ENCODE data around the gene MME. TPM values are rescaled to one million over a fixed set of nuclear protein-coding genes. Genes with fewer than 3 reads are reported as not detected.
"Not testable (repeated sequence)": the region's sequence is repeated elsewhere in the genome, so short reads cannot be mapped to it uniquely, and the experiment has no call there.

MME gene
- polyA plus RNA-seq, 3 donors = 446 to 541 (median 491) TPM

GRCh38 chr3:155083313-155083905 is 3.3 kb downstream of the MME start:
- no peak for DNase-seq (ENCODE audit: low read depth in 3 of 3, low spot score in 2 of 3)

- DNase-seq (ENCODE audit: low read depth in 3 of 3, low spot score in 2 of 3) = no peak
Measured at GRCh38 chr3:155084567-155084966, 4.4 kb downstream of the MME start.

GRCh38 chr3:155086051-155086450 is 5.9 kb downstream of the MME start:
- DNase-seq (ENCODE audit: low read depth in 3 of 3, low spot score in 2 of 3) = no peak

GRCh38 chr3:155088706-155089345 is 8.7 kb downstream of the MME start:
- no peak for DNase-seq (ENCODE audit: low read depth in 3 of 3, low spot score in 2 of 3)

- no peak for DNase-seq (ENCODE audit: low read depth in 3 of 3, low spot score in 2 of 3)
Measured at GRCh38 chr3:155089495-155089894, 9.4 kb downstream of the MME start.

GRCh38 chr3:155093261-155093660 is 13.1 kb downstream of the MME start:
- DNase-seq (ENCODE audit: low read depth in 3 of 3, low spot score in 2 of 3) = no peak

GRCh38 chr3:155096303-155097008 is 16.3 kb downstream of the MME start:
- DNase-seq (ENCODE audit: low read depth in 3 of 3, low spot score in 2 of 3) = no peak

- no peak for DNase-seq (ENCODE audit: low read depth in 3 of 3, low spot score in 2 of 3)
Measured at GRCh38 chr3:155097009-155097349, 16.9 kb downstream of the MME start.

GRCh38 chr3:155101398-155101797 is 21.3 kb downstream of the MME start:
- no peak for DNase-seq (ENCODE audit: low read depth in 3 of 3, low spot score in 2 of 3)

- DNase-seq (ENCODE audit: low read depth in 3 of 3, low spot score in 2 of 3) = no peak
Measured at GRCh38 chr3:155102329-155102728, 22.2 kb downstream of the MME start.

- DNase-seq (ENCODE audit: low read depth in 3 of 3, low spot score in 2 of 3) = no peak
Measured at GRCh38 chr3:155103686-155104085, 23.6 kb downstream of the MME start.

GRCh38 chr3:155106119-155106518 is 26.0 kb downstream of the MME start:
- DNase-seq (ENCODE audit: low read depth in 3 of 3, low spot score in 2 of 3) = no peak

GRCh38 chr3:155110022-155110421 is 29.9 kb downstream of the MME start:
- no peak for DNase-seq (ENCODE audit: low read depth in 3 of 3, low spot score in 2 of 3)

GRCh38 chr3:155110996-155111901 is 31.1 kb downstream of the MME start:
- DNase-seq (ENCODE audit: low read depth in 3 of 3, low spot score in 2 of 3) = no peak

- no peak for DNase-seq (ENCODE audit: low read depth in 3 of 3, low spot score in 2 of 3)
Measured at GRCh38 chr3:155111971-155112370, 31.9 kb downstream of the MME start.

- no peak for DNase-seq (ENCODE audit: low read depth in 3 of 3, low spot score in 2 of 3)
Measured at GRCh38 chr3:155112661-155113389, 32.7 kb downstream of the MME start.

- DNase-seq (ENCODE audit: low read depth in 3 of 3, low spot score in 2 of 3) = not testable (repeated sequence)
Measured at GRCh38 chr3:155124745-155125144, 44.6 kb downstream of the MME start.

- no peak for DNase-seq (ENCODE audit: low read depth in 3 of 3, low spot score in 2 of 3)
Measured at GRCh38 chr3:155129396-155129795, 49.3 kb downstream of the MME start.

- DNase-seq (ENCODE audit: low read depth in 3 of 3, low spot score in 2 of 3) = no peak
Measured at GRCh38 chr3:155130001-155130400, 49.9 kb downstream of the MME start.

GRCh38 chr3:155131104-155131503 is 51.0 kb downstream of the MME start:
- DNase-seq (ENCODE audit: low read depth in 3 of 3, low spot score in 2 of 3) = no peak
